GM19240 (cell line): ENCODE measurements around the gene PLEKHF1.
A peak's percentile ranks its signal among the peaks of the same experiment; 100 is the strongest.
"Not testable (repeated sequence)": the region's sequence is repeated elsewhere in the genome, so short reads cannot be mapped to it uniquely, and the experiment has no call there.

ENCODE experiments used
- DNase-seq: peaks from one replicate; pipeline ENCODE4 v3.0.0; 2011; ENCODE audit warnings: low spot score; ENCODE audit not compliant: insufficient read length

The PLEKHF1 gene

GRCh38 chr19:29697523-29698261 is 32.4 kb downstream of the PLEKHF1 start:
- DNase-seq: no peak

- no peak for DNase-seq
Observed at GRCh38 chr19:29699861-29700260, 34.6 kb downstream of the PLEKHF1 start.

GRCh38 chr19:29700498-29700897 is 35.2 kb downstream of the PLEKHF1 start:
- no peak for DNase-seq

GRCh38 chr19:29702161-29702962 is 37.1 kb downstream of the PLEKHF1 start:
- DNase-seq: no peak

- no peak for DNase-seq
Observed at GRCh38 chr19:29702963-29703320, 37.7 kb downstream of the PLEKHF1 start.

GRCh38 chr19:29704562-29705558 is 39.6 kb downstream of the PLEKHF1 start:
- no peak for DNase-seq

- no peak for DNase-seq
Observed at GRCh38 chr19:29705706-29706105, 40.4 kb downstream of the PLEKHF1 start.

- no peak for DNase-seq
Observed at GRCh38 chr19:29706635-29707034, 41.4 kb downstream of the PLEKHF1 start.

GRCh38 chr19:29708554-29709439 is 43.5 kb downstream of the PLEKHF1 start:
- no peak for DNase-seq

GRCh38 chr19:29709440-29709798 is 44.2 kb downstream of the PLEKHF1 start:
- DNase-seq: not testable (repeated sequence)

GRCh38 chr19:29711584-29712132 is 46.4 kb downstream of the PLEKHF1 start:
- no peak for DNase-seq

GRCh38 chr19:29712744-29713516 is 47.7 kb downstream of the PLEKHF1 start:
- DNase-seq: no peak

- no peak for DNase-seq
Observed at GRCh38 chr19:29714371-29714952, 49.2 kb downstream of the PLEKHF1 start.

GRCh38 chr19:29714953-29715700 is 49.9 kb downstream of the PLEKHF1 start, which contains the start of gene C19orf12:
Gene C19orf12, minus strand, starts transcription at chr19:29715261. Its CDS starts 6,848 bp downstream, at chr19:29708413.
- peak; percentile 42 for DNase-seq

GRCh38 chr19:29715701-29716581 is 50.7 kb downstream of the PLEKHF1 start:
- DNase-seq: no peak

GRCh38 chr19:29717051-29717450 is 51.8 kb downstream of the PLEKHF1 start:
- DNase-seq: no peak

GRCh38 chr19:29724102-29724641 is 58.9 kb downstream of the PLEKHF1 start:
- DNase-seq: no peak
